Measurements from ENCODE around the gene TFAP2C.

DNA sequence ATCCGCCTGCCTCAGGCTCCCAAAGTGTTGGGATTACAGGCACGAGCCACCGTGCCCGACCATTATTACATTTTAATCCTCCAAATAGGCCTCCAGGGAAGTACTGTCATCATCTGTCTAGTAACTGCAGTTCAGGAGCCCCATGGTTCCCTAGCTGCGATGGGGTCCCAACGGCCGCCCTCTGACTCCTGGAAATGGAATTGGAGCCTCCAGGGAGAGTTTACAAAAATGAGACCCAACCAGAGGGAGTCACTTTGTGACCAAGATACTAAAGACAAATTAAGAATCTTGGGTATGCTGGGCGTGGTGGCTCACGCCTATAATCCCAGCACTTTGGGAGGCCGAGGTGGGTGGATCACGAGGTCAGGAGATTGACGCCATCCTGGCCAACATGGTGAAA is 36.7 kb downstream of the TFAP2C start:
- TF ChIP-seq, protein P1, sequence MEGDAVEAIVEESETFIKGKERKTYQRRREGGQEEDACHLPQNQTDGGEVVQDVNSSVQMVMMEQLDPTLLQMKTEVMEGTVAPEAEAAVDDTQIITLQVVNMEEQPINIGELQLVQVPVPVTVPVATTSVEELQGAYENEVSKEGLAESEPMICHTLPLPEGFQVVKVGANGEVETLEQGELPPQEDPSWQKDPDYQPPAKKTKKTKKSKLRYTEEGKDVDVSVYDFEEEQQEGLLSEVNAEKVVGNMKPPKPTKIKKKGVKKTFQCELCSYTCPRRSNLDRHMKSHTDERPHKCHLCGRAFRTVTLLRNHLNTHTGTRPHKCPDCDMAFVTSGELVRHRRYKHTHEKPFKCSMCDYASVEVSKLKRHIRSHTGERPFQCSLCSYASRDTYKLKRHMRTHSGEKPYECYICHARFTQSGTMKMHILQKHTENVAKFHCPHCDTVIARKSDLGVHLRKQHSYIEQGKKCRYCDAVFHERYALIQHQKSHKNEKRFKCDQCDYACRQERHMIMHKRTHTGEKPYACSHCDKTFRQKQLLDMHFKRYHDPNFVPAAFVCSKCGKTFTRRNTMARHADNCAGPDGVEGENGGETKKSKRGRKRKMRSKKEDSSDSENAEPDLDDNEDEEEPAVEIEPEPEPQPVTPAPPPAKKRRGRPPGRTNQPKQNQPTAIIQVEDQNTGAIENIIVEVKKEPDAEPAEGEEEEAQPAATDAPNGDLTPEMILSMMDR (IDR thresholded peaks at IDR 0.05; ENCODE audit: low read depth, low read length, missing input control), result no peak
- TF ChIP-seq RAD21 (IDR thresholded peaks at IDR 0.05) (no peak), TAF1 (conservative IDR thresholded peaks at IDR 0.05) (no peak), RXRA (IDR thresholded peaks at IDR 0.05) (no peak), SP1 (IDR thresholded peaks at IDR 0.05) (no peak), JUND (IDR thresholded peaks at IDR 0.05) (no peak), GABPA (IDR thresholded peaks at IDR 0.05 in 1 of 2, conservative IDR thresholded peaks at IDR 0.05 in 1 of 2) (no peak)
- TF ChIP-seq, protein P2, sequence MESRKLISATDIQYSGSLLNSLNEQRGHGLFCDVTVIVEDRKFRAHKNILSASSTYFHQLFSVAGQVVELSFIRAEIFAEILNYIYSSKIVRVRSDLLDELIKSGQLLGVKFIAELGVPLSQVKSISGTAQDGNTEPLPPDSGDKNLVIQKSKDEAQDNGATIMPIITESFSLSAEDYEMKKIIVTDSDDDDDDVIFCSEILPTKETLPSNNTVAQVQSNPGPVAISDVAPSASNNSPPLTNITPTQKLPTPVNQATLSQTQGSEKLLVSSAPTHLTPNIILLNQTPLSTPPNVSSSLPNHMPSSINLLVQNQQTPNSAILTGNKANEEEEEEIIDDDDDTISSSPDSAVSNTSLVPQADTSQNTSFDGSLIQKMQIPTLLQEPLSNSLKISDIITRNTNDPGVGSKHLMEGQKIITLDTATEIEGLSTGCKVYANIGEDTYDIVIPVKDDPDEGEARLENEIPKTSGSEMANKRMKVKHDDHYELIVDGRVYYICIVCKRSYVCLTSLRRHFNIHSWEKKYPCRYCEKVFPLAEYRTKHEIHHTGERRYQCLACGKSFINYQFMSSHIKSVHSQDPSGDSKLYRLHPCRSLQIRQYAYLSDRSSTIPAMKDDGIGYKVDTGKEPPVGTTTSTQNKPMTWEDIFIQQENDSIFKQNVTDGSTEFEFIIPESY (IDR thresholded peaks at IDR 0.05), result no peak
- TF ChIP-seq, protein P3, sequence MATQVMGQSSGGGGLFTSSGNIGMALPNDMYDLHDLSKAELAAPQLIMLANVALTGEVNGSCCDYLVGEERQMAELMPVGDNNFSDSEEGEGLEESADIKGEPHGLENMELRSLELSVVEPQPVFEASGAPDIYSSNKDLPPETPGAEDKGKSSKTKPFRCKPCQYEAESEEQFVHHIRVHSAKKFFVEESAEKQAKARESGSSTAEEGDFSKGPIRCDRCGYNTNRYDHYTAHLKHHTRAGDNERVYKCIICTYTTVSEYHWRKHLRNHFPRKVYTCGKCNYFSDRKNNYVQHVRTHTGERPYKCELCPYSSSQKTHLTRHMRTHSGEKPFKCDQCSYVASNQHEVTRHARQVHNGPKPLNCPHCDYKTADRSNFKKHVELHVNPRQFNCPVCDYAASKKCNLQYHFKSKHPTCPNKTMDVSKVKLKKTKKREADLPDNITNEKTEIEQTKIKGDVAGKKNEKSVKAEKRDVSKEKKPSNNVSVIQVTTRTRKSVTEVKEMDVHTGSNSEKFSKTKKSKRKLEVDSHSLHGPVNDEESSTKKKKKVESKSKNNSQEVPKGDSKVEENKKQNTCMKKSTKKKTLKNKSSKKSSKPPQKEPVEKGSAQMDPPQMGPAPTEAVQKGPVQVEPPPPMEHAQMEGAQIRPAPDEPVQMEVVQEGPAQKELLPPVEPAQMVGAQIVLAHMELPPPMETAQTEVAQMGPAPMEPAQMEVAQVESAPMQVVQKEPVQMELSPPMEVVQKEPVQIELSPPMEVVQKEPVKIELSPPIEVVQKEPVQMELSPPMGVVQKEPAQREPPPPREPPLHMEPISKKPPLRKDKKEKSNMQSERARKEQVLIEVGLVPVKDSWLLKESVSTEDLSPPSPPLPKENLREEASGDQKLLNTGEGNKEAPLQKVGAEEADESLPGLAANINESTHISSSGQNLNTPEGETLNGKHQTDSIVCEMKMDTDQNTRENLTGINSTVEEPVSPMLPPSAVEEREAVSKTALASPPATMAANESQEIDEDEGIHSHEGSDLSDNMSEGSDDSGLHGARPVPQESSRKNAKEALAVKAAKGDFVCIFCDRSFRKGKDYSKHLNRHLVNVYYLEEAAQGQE (IDR thresholded peaks at IDR 0.05), result no peak
